ENCODE results near the gene AKAP6. TPM values are rescaled to one million over a fixed set of nuclear protein-coding genes. Genes with fewer than 3 reads are reported as not detected.

Gene AKAP6
- total RNA-seq, 1 experiment from 2014 or later, result 1.1 TPM

GRCh38 chr14:32514681-32515080 is 185.6 kb downstream of the AKAP6 start:
- H3K79me1 ChIP-seq (ENCODE audit: insufficient read depth, low read depth, low read length, poor library complexity, severe bottlenecking), result no peaks in the 10 kb centered on the region
- H3K23me2 ChIP-seq (ENCODE audit: insufficient read length, low read depth, low read length, poor library complexity, severe bottlenecking), result no peaks in the 10 kb centered on the region
- H2BK15ac ChIP-seq (ENCODE audit: low read depth, low read length), result no peak overlapping the region
- H3T11ph ChIP-seq (ENCODE audit: low read length), result no peak overlapping the region
- H3K4me1 Mint-ChIP-seq, result peaks cover 4 to 5% of the 10 kb centered on the region in 2 experiments; a peak in 2 of 4 replicates
- no peak for TF ChIP-seq CTCF (conservative IDR thresholded peaks at IDR 0.05)
- peaks cover 14 to 17% of the 10 kb centered on the region in 2 experiments; a peak in 4 of 5 replicates for H3K9me3 Mint-ChIP-seq
- H3K18ac ChIP-seq (ENCODE audit: insufficient read length, low read depth, low read length), result no peak overlapping the region
- peaks cover 0 to 9% (median 3%) of the 10 kb centered on the region in 3 experiments; a peak in 3 of 7 replicates for H3K36me3 Mint-ChIP-seq (ENCODE audit: insufficient read depth in 1 of 3, low read depth in 3 of 3)
- H3K27ac Mint-ChIP-seq, result no peak overlapping the region
- no peak overlapping the region for H3K4ac ChIP-seq (ENCODE audit: low read depth, low read length)
- no peak overlapping the region for H3K27ac ChIP-seq (ENCODE audit: insufficient read length, low read depth, low read length)
- no peak overlapping the region for H4K91ac ChIP-seq (ENCODE audit: insufficient read length, low read depth, low read length)
- no peaks in the 10 kb centered on the region for H3K27me3 ChIP-seq (ENCODE audit: insufficient read depth, low read length)
- no peak overlapping the region for H2BK20ac ChIP-seq (ENCODE audit: low read depth, low read length, poor library complexity, severe bottlenecking)
- no peak overlapping the region for H3K4me3 Mint-ChIP-seq
- H3K27me3 Mint-ChIP-seq (ENCODE audit: low read depth), result no peaks in the 10 kb centered on the region; the same call in none of the 2 replicates
- no peaks in the 10 kb centered on the region for H4K20me1 ChIP-seq (ENCODE audit: control insufficient read depth, insufficient read depth, insufficient read length)
- H3K14ac ChIP-seq (ENCODE audit: insufficient read depth, low read length), result no peak overlapping the region
- no peak overlapping the region for H2BK5ac ChIP-seq (ENCODE audit: insufficient read length, low read length)
- no peak overlapping the region for H2AK5ac ChIP-seq (ENCODE audit: insufficient read length, low read length)
- no peak overlapping the region for H2BK12ac ChIP-seq (ENCODE audit: insufficient read length, low read depth, low read length)
- no peaks in the 10 kb centered on the region for H3K4me1 ChIP-seq (ENCODE audit: insufficient read depth, low read length)
- no peak overlapping the region for H2AFZ ChIP-seq (ENCODE audit: low read length)
- no peak overlapping the region for H3K4me2 ChIP-seq (ENCODE audit: insufficient read depth, insufficient read length, low read length)
- no peak overlapping the region for H3K23ac ChIP-seq (ENCODE audit: insufficient read length, low read depth, low read length)
- H4K8ac ChIP-seq (replicated peaks; ENCODE audit: insufficient read length, low read depth, low read length), result no peak overlapping the region
- no peak overlapping the region for H3K56ac ChIP-seq (ENCODE audit: insufficient read length, low read depth, low read length)
- DNase-seq, result no peak
- no peak overlapping the region for H3K9ac ChIP-seq (ENCODE audit: extremely low read depth, insufficient read length, low read length)
- no peaks in the 10 kb centered on the region for H3K79me2 ChIP-seq (ENCODE audit: insufficient read depth, low read length)
- no peaks in the 10 kb centered on the region for H3K9me3 ChIP-seq (ENCODE audit: control insufficient read depth, low read depth, low read length)
- H2BK120ac ChIP-seq (ENCODE audit: low read depth, low read length, poor library complexity, severe bottlenecking), result no peak overlapping the region
- H4K5ac ChIP-seq (ENCODE audit: insufficient read length, low read depth, low read length), result no peak overlapping the region

Measured in H9 (cell line).